ENCODE results near the gene ATF7.
"Not testable (repeated sequence)": the region's sequence is repeated elsewhere in the genome, so short reads cannot be mapped to it uniquely, and the experiment has no call there.

ATF7 gene

DNA sequence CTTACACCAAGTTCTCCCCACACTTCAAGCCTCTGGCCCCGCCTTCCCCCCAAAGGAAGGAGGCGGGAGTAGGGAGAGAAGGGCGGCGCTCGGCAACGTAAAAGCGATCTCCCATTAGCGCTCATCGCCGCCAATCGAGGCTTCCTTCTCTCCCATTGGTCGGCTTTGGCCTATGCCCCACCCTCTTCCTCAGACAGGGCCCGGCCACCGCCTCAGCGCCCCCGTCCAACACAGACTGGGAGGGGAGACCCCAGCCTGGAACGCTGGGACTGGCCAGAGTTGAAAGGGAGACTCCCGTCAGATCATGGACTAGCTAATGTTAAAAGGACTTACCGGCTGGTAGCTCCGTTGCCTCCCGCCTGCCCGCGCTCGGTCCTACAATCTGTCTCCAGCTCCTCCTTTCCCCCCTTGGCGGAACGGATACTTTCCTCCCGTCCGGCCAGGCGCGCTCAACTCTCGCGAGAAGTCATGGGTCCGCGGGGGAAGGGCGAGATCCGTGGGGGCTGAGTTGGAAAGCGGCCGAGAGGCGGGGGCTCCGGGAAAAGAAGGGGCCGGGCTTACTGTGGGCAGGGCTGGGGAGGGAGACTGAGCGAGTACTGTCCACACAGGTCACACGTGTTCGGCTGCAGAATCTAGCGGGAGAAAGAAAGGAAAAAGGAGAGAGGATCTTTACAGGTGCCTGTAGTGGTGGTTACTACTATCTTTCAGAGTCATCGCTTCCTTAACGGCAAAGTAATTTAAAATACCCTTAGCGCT lies at the start of gene ATF7:
TSS of gene ATF7 (minus strand) at position 437 of the 756 bp plus-strand sequence. CDS start 25,382 bp downstream, outside the sequence.
- DNase-seq (ENCODE audit: low read depth) = peak; percentile 94

DNA sequence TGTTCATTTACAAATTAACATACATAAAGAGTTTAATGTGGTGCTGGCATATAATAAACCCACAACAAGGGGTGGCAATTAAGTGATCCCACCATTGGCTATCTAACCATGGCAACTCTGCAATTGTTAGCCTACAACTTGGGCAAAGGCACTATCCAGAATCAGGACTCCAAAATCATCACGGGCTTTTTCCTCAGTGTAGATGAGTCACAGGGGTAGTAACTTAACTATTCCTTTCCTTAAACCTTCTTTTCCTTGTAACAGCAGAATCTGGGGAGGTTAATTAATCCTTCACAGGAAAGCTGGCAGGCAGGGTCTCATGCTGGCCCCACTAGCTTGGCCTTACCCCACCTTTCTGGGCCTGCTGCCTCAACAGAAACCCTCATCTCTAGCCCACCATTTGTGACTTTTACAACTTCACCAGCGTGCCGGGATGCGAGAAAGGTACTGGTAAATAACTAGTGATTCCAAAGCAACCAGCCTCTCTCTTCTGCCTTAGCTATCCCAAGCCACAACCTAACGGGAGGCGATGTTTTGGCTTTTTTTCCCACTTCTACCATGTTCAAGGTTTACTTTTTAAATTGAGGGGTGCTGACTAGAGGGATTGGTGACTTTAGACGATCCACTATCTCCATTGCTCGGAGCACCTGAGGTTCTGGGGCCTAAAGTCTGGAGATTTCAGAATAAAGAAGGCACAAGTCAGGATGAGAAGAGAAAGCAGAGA lies 49.0 kb upstream of the ATF7 start:
- no peak for DNase-seq (ENCODE audit: low read depth)

GRCh38 chr12:53670971-53671370 lies 44.8 kb upstream of the ATF7 start:
- DNase-seq (ENCODE audit: low read depth) = no peak

GRCh38 chr12:53670308-53670707 lies 44.1 kb upstream of the ATF7 start:
- DNase-seq (ENCODE audit: low read depth) = no peak

DNA sequence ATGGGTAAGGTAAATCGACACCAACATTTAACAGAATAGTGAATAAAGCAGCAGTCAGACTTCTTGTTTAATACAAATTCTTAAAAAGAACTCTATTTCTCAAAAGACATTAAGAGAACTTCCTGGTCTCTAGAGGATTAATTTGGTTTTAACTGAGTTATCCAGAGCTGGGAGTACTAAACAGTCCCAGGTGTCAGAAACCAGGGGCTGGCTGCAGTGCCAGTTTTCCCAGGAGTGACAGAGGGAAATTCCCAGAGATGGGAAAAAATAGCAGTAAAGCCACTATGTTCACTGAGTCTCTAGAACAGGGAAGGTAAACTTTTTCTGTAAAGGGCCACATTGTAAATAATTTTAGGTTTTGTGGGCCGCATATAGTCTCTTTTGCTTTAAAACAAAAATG lies 40.9 kb upstream of the ATF7 start:
- no peak for DNase-seq (ENCODE audit: low read depth)

GRCh38 chr12:53664936-53665335 lies 38.8 kb upstream of the ATF7 start:
- DNase-seq (ENCODE audit: low read depth) = no peak

DNA sequence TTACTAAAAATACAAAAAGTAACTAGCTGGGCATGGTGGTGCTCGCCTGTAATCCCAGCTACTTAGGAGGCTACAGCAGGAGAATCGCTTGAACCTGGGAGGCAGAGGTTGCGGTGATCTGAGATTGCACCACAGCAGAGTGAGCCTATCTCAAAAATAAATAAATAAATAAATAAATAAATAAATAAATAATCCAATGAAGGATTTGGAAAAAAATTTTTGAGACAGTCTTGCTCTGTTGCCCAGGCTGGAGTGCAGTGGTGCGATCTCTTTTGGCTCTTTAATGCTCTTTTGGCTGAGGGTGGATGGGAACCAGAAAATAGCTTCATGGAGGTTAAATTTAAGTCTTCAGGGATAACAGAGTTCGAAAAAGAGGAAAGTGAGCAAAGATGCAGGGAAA lies 38.0 kb upstream of the ATF7 start:
- DNase-seq (ENCODE audit: low read depth) = no peak

GRCh38 chr12:53660041-53660440 lies 33.9 kb upstream of the ATF7 start:
- no peak for DNase-seq (ENCODE audit: low read depth)

DNA sequence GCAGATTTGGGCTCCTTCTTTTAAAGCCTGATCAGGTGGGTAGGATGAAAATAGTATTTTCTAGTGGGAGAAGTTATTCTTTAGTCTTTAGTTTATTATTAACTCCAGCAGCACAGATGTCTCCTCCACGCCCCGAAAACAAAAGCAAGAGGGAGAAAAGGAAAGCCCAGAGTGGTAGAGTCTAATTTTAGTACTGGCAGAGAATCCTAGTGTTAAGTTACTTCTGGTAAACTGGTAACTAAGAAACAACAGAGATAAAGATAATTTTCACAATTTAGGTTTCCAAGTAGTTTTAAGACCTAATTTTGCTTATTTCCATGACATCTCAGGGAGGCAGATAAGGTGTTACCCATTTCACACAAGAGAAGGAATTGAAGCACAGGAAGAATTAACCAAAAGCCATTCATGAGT lies 33.4 kb upstream of the ATF7 start:
- no peak for DNase-seq (ENCODE audit: low read depth)

- DNase-seq (ENCODE audit: low read depth) = no peak
These were observed 32.9 kb upstream of the ATF7 start for GRCh38 chr12:53659011-53659551.

DNA sequence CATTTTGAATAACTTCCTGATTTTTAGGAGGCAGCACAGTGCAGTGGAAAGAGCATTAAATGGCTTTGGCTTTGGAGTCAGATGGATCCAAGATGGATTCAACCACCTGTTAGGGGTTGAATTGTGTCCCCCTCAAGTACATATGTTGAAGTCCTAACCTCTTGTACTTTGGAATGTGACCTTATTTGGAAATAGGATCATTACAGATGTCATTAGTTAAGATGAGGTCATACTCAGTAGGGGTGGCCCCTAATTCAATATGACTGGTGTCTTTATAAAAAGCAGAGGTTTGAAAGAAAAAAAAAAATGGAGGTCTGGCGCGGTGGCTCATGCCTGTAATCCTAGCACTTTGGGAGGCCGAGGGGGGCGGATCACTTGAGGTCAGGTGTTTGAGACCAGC lies 30.9 kb upstream of the ATF7 start:
- no peak for DNase-seq (ENCODE audit: low read depth)

- no peak for DNase-seq (ENCODE audit: low read depth)
These were observed 27.4 kb upstream of the ATF7 start for GRCh38 chr12:53653595-53653994.

GRCh38 chr12:53652366-53652765 lies 26.2 kb upstream of the ATF7 start:
- DNase-seq (ENCODE audit: low read depth) = no peak

- no peak for DNase-seq (ENCODE audit: low read depth)
These were observed 25.6 kb upstream of the ATF7 start for GRCh38 chr12:53651737-53652136.

DNA sequence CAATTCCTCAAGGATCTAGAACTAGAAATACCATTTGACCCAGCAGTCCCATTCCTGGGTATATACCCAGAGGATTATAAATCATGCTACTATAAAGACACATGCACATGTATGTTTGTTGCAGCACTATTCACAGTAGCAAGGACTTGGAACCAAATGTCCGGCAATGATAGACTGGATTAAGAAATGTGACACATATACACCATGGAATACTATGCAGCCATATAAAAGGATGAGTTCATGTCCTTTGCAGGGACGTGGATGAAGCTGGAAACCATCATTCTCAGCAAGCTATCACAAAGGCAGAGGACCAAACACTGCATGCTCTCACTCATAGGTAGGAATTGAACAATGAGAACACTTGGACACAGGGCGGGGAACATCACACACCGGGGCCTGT lies 20.1 kb upstream of the ATF7 start:
- DNase-seq (ENCODE audit: low read depth) = not testable (repeated sequence)

- no peak for DNase-seq (ENCODE audit: low read depth)
These were observed 19.0 kb upstream of the ATF7 start for GRCh38 chr12:53645165-53645564.

GRCh38 chr12:53644133-53644532 lies 18.0 kb upstream of the ATF7 start:
- DNase-seq (ENCODE audit: low read depth) = no peak

DNA sequence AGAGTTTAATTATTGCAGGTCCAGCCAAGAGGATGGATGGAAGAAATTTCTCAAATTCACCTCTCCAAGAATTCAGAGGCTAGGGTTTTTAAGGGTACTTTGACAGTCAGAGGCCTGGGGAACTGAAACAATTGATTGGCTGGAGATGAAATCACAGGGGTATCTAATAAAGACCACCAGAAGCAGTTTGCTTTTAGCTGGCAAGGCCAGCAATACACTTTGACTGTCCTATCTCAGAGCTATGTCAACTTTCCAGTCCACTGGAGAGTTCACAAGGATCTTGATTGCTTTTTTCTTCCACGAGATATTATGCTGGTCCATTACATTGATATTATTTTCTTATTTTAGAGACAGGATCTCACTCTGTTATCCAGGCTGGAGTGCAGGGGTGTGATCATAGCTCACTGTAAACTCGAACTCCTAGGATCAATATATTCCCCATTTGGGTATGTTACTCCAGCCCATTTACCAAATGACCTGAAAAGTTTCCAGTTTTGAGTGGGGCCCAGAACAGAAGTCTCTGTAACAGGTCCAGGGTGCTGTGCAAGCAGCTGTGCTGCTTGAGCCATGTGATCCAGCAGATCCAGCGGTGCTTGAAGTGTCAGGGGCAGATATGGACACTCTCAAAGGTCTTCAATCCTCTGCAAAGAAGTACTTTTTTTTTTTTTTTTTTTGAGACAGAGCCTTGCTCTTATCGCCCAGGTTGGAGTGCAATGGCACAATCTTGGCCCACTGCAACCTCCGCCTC lies 17.2 kb upstream of the ATF7 start:
- no peak for DNase-seq (ENCODE audit: low read depth)

- no peak for DNase-seq (ENCODE audit: low read depth)
These were observed 11.9 kb upstream of the ATF7 start for GRCh38 chr12:53638057-53638456.

DNA sequence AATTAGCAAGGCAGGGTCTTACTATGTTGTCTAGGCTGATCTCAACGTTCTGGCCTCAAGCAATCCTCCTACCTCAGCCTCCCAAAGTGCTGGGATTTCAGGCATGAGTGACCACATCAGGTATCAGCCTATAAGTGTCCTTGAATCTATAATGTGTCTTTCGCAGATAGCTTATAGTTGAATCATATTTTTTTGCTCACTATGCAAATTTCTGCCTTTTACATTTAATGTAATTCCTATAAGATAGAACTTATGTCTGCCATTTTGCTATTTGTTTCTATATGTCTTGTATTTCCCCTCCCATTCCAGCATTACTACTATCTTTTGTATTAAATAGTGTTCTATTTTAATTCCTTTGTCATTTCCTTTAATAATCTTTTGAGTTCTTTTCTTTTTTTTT lies 10.5 kb upstream of the ATF7 start:
- DNase-seq (ENCODE audit: low read depth) = no peak

DNA sequence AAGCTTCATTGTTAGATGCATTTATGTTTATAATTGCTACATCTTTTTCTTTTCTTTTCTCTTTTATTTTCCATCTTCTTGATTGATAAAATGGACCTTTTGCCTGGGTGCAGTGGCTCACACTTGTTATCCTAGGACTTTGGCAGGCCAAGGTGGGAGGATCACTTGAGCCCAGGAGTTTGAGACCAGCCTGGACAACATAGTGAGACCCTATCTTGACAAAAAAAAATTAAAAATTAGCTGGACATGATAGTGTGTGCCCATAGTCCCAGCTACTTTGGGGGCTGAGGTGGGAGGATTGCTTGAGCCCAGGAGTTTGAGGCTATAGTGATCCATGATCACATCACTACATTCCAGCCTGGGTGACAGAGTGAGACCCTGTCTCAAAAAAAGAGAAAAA lies 9.5 kb upstream of the ATF7 start:
- not testable (repeated sequence) for DNase-seq (ENCODE audit: low read depth)

GRCh38 chr12:53631721-53632120 lies 5.5 kb upstream of the ATF7 start:
- no peak for DNase-seq (ENCODE audit: low read depth)

DNA sequence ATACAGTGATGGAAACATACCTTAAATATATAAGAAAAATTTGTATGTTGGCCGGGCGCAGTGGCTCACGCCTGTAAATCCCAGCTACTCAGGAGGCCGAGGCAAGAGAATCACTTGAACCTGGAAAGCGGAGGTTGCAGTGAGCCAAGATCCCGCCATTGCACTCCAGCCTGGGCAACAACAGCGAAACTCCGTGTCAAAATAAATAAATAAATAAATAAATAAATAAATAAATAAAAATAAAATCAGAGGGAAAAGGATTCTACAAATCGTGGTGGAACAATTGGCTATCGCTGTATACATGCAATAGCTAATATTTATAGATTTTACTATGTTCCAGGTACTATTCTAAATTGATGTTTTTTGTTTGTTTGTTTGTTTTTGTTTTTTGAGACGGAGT lies 1.7 kb upstream of the ATF7 start:
- DNase-seq (ENCODE audit: low read depth) = no peak

Data from activated T-helper 1 cell treated with Interleukin-2 at 50 U/mL for 16 hours (primary cell).